HG02840 (cell line): ENCODE measurements around the gene RAB40AL.
"Not testable (repeated sequence)": the region's sequence is repeated elsewhere in the genome, so short reads cannot be mapped to it uniquely, and the experiment has no call there.

Experiments
- ATAC-seq: cut with Tn5 transposase; IDR thresholded peaks from one replicate; pipeline ENCODE4 v1.9.1; 2021; ENCODE audit warnings: mild to moderate bottlenecking, moderate library complexity, moderate number of reproducible peaks; ENCODE audit not compliant: unreplicated experiment, low FRiP score

RAB40AL gene

GRCh38 chrX:102936972-102937371 lies at the start of gene RAB40AL:
TSS of gene RAB40AL (plus strand) at chrX:102937272. CDS start at chrX:102937319, 47 bp downstream.
- ATAC-seq, result not testable (repeated sequence)

GRCh38 chrX:102887687-102888086 lies 49.4 kb upstream of the RAB40AL start:
- ATAC-seq, result no peak

- ATAC-seq, result no peak
Observed at GRCh38 chrX:102892103-102892502, 45.0 kb upstream of the RAB40AL start.

GRCh38 chrX:102899940-102900916 lies 36.8 kb upstream of the RAB40AL start:
- ATAC-seq, result no peak

GRCh38 chrX:102902355-102902754 lies 34.7 kb upstream of the RAB40AL start:
- no peak for ATAC-seq

GRCh38 chrX:102930990-102931756 lies 5.9 kb upstream of the RAB40AL start:
- ATAC-seq, result no peak

- no peak for ATAC-seq
Observed at GRCh38 chrX:102934624-102935023, 2.4 kb upstream of the RAB40AL start.

- no peak for ATAC-seq
Observed at GRCh38 chrX:102950908-102951866, 14.1 kb downstream of the RAB40AL start.

- ATAC-seq, result no peak
Observed at GRCh38 chrX:102957751-102958150, 20.7 kb downstream of the RAB40AL start.

- no peak for ATAC-seq
Observed at GRCh38 chrX:102958794-102959193, 21.7 kb downstream of the RAB40AL start.

GRCh38 chrX:102959471-102959870 lies 22.4 kb downstream of the RAB40AL start:
- ATAC-seq, result no peak

GRCh38 chrX:102963955-102964354 lies 26.9 kb downstream of the RAB40AL start:
- ATAC-seq, result no peak

- no peak for ATAC-seq
Observed at GRCh38 chrX:102964940-102965339, 27.9 kb downstream of the RAB40AL start.

- ATAC-seq, result no peak
Observed at GRCh38 chrX:102966701-102967100, 29.6 kb downstream of the RAB40AL start.

- ATAC-seq, result no peak
Observed at GRCh38 chrX:102968216-102968615, 31.1 kb downstream of the RAB40AL start.

- ATAC-seq, result not testable (repeated sequence)
Observed at GRCh38 chrX:102971536-102971935, 34.5 kb downstream of the RAB40AL start.

- ATAC-seq, result no peak
Observed at GRCh38 chrX:102975016-102975415, 37.9 kb downstream of the RAB40AL start.

- no peak for ATAC-seq
Observed at GRCh38 chrX:102976286-102976685, 39.2 kb downstream of the RAB40AL start.

GRCh38 chrX:102976793-102977495 lies 39.9 kb downstream of the RAB40AL start:
- no peak for ATAC-seq

- ATAC-seq, result no peak
Observed at GRCh38 chrX:102978594-102978993, 41.5 kb downstream of the RAB40AL start.
